Kidney epithelial cell (primary cell): ENCODE results near the gene KLHL1. TPM values are rescaled to one million over a fixed set of nuclear protein-coding genes. Genes with fewer than 3 reads are reported as not detected.

Experiments
- total RNA-seq: library from RNA; depleted of rRNA; stranded (reverse); fragments of >200 nt; gene quantifications from 2 replicates; pipeline ENCODE4 v1.2.3, GENCODE V29; 2015

KLHL1 gene
- total RNA-seq, 1 donor from 2014 or later = not detected

Other genes starting within 250 kb of the KLHL1 start
- gene ATXN8OS, start 626 bp downstream of the KLHL1 start, total RNA-seq = not detected in 2 replicates